Lower lobe of right lung (tissue), 2 donors: ENCODE data around the gene APBB2. TPM values are rescaled to one million over a fixed set of nuclear protein-coding genes. Genes with fewer than 3 reads are reported as not detected.
A peak's percentile ranks its signal among the peaks of the same experiment; 100 is the strongest.

Experiments
- ATAC-seq, 2 donors: fragments of 200-7000 bp; cut with Tn5 transposase; one replicate each; pipeline ENCODE4 v1.9.1; 2020 to 2022; ENCODE audit warnings: mild to moderate bottlenecking in 2 of 2, moderate library complexity in 2 of 2
- DNase-seq: peaks from one replicate; pipeline ENCODE4 v3.0.0-alpha.2; 2020
- H3K27ac ChIP-seq: fragments of 200-600 bp; one replicate; pipeline ENCODE4 v1.8.0; 2022
- H3K27me3 ChIP-seq: fragments of 200-600 bp; one replicate; pipeline ENCODE4 v1.8.0; 2022; ENCODE audit warnings: low read depth
- H3K36me3 ChIP-seq: fragments of 200-600 bp; one replicate; pipeline ENCODE4 v1.8.0; 2022; ENCODE audit warnings: mild to moderate bottlenecking
- H3K4me1 ChIP-seq: fragments of 200-600 bp; one replicate; pipeline ENCODE4 v1.8.0; 2022
- H3K4me3 ChIP-seq: fragments of 200-600 bp; one replicate; pipeline ENCODE4 v1.8.0; 2022; ENCODE audit warnings: mild to moderate bottlenecking
- H3K9me3 ChIP-seq: fragments of 200-600 bp; one replicate; pipeline ENCODE4 v1.8.0; 2022
- CTCF ChIP-seq: fragments of 200-600 bp; IDR thresholded peaks from one replicate; pipeline ENCODE4 v1.8.0; 2022; ENCODE audit warnings: antibody characterized with exemption, mild to moderate bottlenecking
- intact Hi-C: fragments of 100-400 bp; cut with DNase I; formaldehyde crosslinking; loops from one replicate; pipeline ENCODE4 v1.11.0; 2022
- total RNA-seq: library from RNA; stranded (reverse); fragmentation: NEBNext Ultra II Directional; extraction: Animal tissue kit (Norgen Biotek cat#: 25700); gene quantifications from one replicate; pipeline ENCODE4 v1.2.1, GENCODE V29; 2021
- donor health status: DM: no; HTN: yes; CAD: no; lungs with severe emphysema.

The APBB2 gene
- total RNA-seq, 1 donor from 2014 or later: 59.3 TPM

- intact Hi-C loops: no loop called here
- ATAC-seq (no peak), DNase-seq (no peak)
- H3K27me3 ChIP-seq: no peaks in the 10 kb centered on the region
- H3K4me3 ChIP-seq: no peak overlapping the region
- no peaks in the 10 kb centered on the region for H3K9me3 ChIP-seq
- H3K36me3 ChIP-seq: no peaks in the 10 kb centered on the region
- TF ChIP-seq CTCF: no peak
- H3K4me1 ChIP-seq: peaks cover 50% of the 10 kb centered on the region
- peak overlapping the region; percentile 82 for H3K27ac ChIP-seq
These were observed 69.5 kb downstream of the APBB2 start for GRCh38 chr4:41144812-41145211.

- ATAC-seq: peak in 1 of 2 donors; percentile 25
- Histone ChIP-seq H3K9me3 (no peaks in the 10 kb centered on the region), H3K27ac (peak overlapping the region; percentile 82), H3K27me3 (no peaks in the 10 kb centered on the region), H3K4me1 (peaks cover 50% of the 10 kb centered on the region), H3K4me3 (no peak overlapping the region), H3K36me3 (no peaks in the 10 kb centered on the region)
- no peak for DNase-seq
- TF ChIP-seq CTCF: no peak
- intact Hi-C loops: no loop called here
These were observed 70.3 kb downstream of the APBB2 start for GRCh38 chr4:41144040-41144379.

DNA sequence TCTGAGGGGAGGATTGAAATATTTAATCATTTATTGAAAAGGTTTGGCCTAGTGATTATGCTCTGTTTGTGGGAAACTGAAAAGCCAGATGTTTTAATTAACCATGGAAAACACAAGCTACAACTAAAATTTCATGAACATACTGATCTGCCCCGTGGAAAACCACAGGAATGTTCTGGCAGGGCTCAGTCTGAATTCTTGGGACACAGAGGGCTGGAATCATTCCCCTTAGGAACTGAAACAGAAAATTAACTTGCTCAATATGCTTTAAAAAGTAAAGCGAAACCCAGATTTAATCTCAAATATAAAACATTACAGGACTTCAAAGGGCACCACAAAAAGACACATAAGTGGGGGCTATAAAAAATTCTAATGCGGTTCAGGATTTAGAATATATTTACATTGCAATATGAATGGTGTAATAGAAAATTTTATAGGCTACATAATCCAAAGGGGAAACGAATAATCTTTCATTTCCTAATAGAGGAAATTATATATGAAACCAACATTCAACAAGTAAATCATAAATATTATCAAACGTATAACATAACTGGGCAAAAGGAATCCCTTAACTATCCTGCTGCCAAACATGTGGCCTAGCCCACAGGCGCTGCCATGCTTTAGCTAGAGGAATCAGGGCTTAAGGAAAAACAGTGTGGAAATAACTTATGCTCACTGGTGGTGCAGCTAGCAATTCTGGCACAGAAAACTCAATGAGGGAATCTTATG lies 70.9 kb downstream of the APBB2 start:
- no peak for TF ChIP-seq CTCF
- peaks cover 50% of the 10 kb centered on the region for H3K4me1 ChIP-seq
- H3K36me3 ChIP-seq: no peaks in the 10 kb centered on the region
- no peaks in the 10 kb centered on the region for H3K9me3 ChIP-seq
- H3K27ac ChIP-seq: peak overlapping the region; percentile 82
- DNase-seq (no peak), ATAC-seq (peak; percentile 89)
- intact Hi-C loops: no loop called here
- no peaks in the 10 kb centered on the region for H3K27me3 ChIP-seq
- no peak overlapping the region for H3K4me3 ChIP-seq

DNA sequence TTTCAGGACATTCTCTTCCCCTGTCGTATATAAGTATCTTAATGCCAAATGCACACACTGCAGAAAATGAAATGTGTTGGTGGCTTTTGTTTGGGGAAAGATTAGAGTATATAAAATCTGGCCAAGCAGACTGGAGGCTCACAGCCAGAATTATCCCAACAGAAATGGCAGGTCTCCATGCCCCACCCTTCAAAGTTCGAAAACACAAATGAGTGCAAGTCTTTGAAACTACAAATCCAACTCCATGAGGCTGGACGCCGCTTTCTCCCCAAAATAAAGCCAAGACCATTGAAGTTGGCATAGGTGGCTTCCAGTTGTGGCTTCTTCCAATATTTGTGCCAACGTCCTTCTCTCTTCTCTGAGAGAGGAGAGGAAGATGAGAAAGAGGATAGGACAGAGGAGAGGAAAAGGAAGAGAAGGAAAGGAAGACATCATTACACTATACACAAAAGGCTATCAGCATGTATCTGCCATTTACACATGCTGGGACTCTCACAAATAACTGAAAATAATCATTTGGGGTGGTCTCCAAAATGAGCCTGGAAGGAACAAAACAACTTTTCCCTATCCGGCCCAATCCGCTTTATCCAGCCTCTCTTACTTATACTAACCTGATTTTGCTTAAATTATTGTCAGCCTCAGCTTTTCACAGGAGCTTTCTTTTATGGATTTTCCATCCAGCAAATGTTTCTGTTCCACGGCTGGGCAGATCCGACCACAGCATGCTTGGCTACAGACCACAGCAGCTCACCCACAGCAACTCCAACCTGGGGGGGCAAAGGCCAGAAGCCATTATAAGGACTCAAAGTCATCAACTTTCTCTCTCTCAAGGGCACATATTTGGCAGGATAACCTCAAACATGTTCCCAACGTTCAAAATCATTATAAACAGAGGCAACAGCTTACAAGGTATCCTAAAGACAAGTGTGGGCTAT lies 71.7 kb downstream of the APBB2 start:
- H3K9me3 ChIP-seq: no peaks in the 10 kb centered on the region
- no peak overlapping the region for H3K4me3 ChIP-seq
- no peak for TF ChIP-seq CTCF
- intact Hi-C loops: no loop called here
- no peaks in the 10 kb centered on the region for H3K36me3 ChIP-seq
- DNase-seq (no peak), ATAC-seq (peak; percentile 52 to 72)
- no peaks in the 10 kb centered on the region for H3K27me3 ChIP-seq
- peak overlapping the region; percentile 82 for H3K27ac ChIP-seq
- H3K4me1 ChIP-seq: peaks cover 50% of the 10 kb centered on the region

GRCh38 chr4:41141900-41142299 lies 72.4 kb downstream of the APBB2 start:
- no peak for DNase-seq
- ATAC-seq: no peak
- Histone ChIP-seq H3K27ac (peak overlapping the region; percentile 82), H3K9me3 (no peaks in the 10 kb centered on the region), H3K4me1 (peaks cover 50% of the 10 kb centered on the region), H3K36me3 (no peaks in the 10 kb centered on the region), H3K27me3 (no peaks in the 10 kb centered on the region), H3K4me3 (no peak overlapping the region)
- TF ChIP-seq CTCF: no peak
- intact Hi-C loops: no loop called here
